ENCODE results near the gene IL17C. TPM values are rescaled to one million over a fixed set of nuclear protein-coding genes. Genes with fewer than 3 reads are reported as not detected.

IL17C gene
- polyA plus RNA-seq, 1 donor = not detected

DNA sequence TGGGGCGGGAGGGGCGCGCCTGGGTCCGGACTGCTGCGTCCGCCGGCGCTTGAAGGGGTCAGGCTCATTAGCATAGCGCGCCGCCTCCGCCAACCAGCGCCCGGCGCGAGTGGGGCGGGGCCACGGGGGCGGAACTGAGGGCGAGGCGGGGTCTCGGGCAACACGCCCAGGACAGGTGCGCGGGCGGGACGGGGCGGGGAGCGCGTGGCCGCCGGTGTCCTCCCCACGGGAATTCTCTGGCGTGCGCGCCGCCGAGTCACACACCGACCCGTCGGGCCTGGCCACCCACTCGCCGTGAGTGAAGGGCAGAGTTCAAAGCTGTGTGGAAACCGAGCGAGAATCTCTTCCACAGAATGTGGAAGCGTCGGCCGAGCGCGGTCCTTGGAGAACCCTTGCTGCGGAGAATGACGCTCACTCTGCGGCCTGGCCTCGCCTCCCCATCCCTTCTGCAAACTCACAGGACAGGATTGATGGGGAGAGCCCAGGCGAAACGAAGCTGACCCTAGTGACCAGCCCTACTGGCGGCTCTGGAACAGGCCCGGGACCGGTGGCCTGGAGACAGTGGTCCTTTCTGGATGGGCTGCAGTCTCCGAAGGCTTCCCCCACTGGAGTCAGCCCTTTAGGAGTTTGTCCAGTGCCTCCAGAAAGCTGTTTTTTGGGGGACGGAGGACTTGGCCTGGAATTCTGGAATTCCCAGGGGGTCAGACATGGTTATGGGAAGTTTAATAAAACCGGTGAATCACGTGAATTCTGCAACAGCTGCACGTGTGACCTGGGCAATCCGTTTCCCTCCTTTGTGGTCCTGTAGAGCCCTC, 48.3 kb downstream of the IL17C start, which contains the start of gene SNAI3:
Gene SNAI3, minus strand, starts transcription at position 69 of the 815 bp plus-strand sequence. CDS start 101 bp downstream, outside the sequence.
- peak; percentile 66 for DNase-seq

DNA sequence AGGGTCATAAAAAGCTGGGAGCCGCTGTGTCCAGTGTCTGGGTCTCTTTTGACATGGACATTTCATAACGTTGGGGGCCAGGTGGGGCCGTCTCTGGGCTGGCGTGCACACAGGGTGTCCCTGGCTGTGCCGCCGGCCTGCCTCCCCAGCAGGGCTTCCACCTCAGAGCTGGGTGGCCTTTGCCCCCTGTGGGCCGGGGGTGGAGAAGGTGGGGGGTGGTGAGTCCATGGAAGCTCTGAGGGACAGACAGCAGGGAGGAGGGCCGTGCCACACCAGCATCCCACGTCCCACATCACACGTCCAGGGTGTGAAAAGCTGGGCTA, 48.8 kb downstream of the IL17C start:
- DNase-seq = no peak

DNA sequence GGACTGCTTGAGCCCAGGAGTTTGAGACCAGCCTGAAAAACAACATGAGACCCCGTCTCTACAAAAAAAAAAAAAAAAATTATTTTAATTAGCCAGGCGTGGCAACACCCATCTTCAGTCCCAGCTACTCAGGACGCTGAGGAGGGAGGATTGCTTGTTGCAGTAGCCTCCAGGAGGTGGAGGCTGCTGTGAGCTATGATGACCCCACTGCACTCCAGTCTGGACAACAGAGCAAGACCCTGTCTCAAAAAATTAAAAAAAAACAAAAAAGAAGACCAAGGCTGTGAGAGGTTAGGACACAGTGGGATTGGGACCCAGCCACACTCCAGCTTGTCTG, 49.3 kb downstream of the IL17C start:
- no peak for DNase-seq

DNA sequence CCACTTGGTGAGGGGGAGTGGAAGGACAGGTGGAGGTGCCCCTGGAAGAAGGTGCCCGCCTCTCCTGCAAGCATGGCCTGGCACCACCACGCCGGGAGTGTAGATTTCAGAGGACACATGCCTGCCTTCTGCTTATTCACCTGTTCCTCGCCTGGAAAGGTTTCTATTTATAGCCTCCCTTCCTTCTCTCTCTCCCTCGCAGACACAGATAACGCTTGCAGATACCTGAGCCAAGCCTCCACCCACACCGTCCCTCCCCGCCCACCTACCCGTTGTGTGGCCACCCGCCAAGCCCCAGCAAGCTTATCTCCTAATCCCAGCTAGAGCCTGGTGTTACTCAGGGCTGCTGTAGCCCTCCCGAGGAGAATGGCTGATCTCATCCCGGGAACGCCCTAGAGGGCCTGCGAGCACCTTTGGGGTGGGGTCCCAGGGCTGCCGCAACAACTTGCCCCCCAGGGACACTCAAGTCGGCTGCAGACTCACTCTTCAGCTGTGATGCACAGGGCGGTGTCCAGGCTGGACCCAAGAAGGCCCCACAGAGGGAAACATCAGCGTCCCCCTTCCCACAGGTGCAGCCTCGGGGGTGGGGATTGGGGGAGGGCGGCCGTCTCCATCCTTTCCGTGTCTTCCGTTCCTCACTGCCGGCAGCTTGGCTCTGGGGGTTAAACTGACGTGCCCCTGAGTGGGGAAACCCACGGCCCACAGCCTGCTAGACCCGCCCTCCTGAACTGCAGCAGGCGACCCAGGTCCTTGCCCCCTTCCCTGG, 49.8 kb downstream of the IL17C start:
- no peak for DNase-seq

Other genes starting within 250 kb of the IL17C start
- gene ZFPM1, start 185.3 kb upstream of the IL17C start, polyA plus RNA-seq (ENCODE audit: insufficient read length) = 1.7 TPM
- 34.0 TPM for gene ZC3H18, start 68.2 kb upstream of the IL17C start, polyA plus RNA-seq (ENCODE audit: insufficient read length)
- 52.9 TPM for gene CYBA, start 12.5 kb downstream of the IL17C start, polyA plus RNA-seq (ENCODE audit: insufficient read length)
- 27.3 TPM for gene MVD, start 24.5 kb downstream of the IL17C start, polyA plus RNA-seq (ENCODE audit: insufficient read length)
- 6.4 TPM for gene SNAI3, start 47.9 kb downstream of the IL17C start, polyA plus RNA-seq (ENCODE audit: insufficient read length)
- gene RNF166, start 67.8 kb downstream of the IL17C start, polyA plus RNA-seq (ENCODE audit: insufficient read length) = 14.6 TPM
- gene CTU2, start 67.9 kb downstream of the IL17C start, polyA plus RNA-seq (ENCODE audit: insufficient read length) = 13.3 TPM
- gene PIEZO1, start 146.6 kb downstream of the IL17C start, polyA plus RNA-seq (ENCODE audit: insufficient read length) = 71.1 TPM
- 8.5 TPM for gene CDT1, start 165.2 kb downstream of the IL17C start, polyA plus RNA-seq (ENCODE audit: insufficient read length)
- gene APRT, start 173.4 kb downstream of the IL17C start, polyA plus RNA-seq (ENCODE audit: insufficient read length) = 60.7 TPM
- 20.1 TPM for gene GALNS, start 218.4 kb downstream of the IL17C start, polyA plus RNA-seq (ENCODE audit: insufficient read length)
- gene TRAPPC2L, start 218.6 kb downstream of the IL17C start, polyA plus RNA-seq (ENCODE audit: insufficient read length) = 51.7 TPM
- not detected for gene PABPN1L, start 228.1 kb downstream of the IL17C start, polyA plus RNA-seq (ENCODE audit: insufficient read length)

Measured in hindlimb muscle (tissue), 1 donor.